K562 (cell line): Measurements from ENCODE around the gene FUT8.
"Not testable (repeated sequence)": the region's sequence is repeated elsewhere in the genome, so short reads cannot be mapped to it uniquely, and the experiment has no call there.

Source experiments
- ILK ChIP-seq: fragments of 450-650 bp; IDR thresholded peaks from 2 replicates; pipeline ENCODE4 v1.6.1; 2016; ENCODE audit warnings: missing genetic modification characterization, low read depth, mild to moderate bottlenecking, missing compliant biosample characterization, moderate library complexity, borderline replicate concordance
- MAFG ChIP-seq: fragments of 450-650 bp; conservative IDR thresholded peaks from 2 replicates; pipeline ENCODE4 v1.6.1; 2016; ENCODE audit warnings: missing genetic modification characterization, missing compliant biosample characterization
- POLR2AphosphoS5 ChIP-seq: IDR thresholded peaks from 2 replicates; pipeline ENCODE4 v1.6.1; 2011; ENCODE audit warnings: mild to moderate bottlenecking, low read depth, low read length, moderate library complexity; ENCODE audit not compliant: control insufficient read depth, insufficient read depth
- RAD21 ChIP-seq, 2 experiments: fragments of 250-450 bp in 1 of 2; fragments of 450-650 bp in 1 of 2; sonication (Bioruptor Pico) in 1 of 2; formaldehyde crosslinking in 1 of 2; IDR thresholded peaks in 1 of 2; conservative IDR thresholded peaks in 1 of 2; 2 replicates each; pipeline versions ENCODE4 v1.4.0 to v1.8.0; 2020 to 2022; ENCODE audit warnings: mild to moderate bottlenecking in 2 of 2, moderate library complexity in 1 of 2

GRCh38 chr14:65633666-65634065 lies 221.1 kb downstream of the FUT8 start:
- TF ChIP-seq RAD21 (CRISPR knock-in tag; conservative IDR thresholded peaks at IDR 0.05 in 1 of 2, IDR thresholded peaks at IDR 0.05 in 1 of 2); ILK (tag); POLR2AphosphoS5; MAFG (tag): not testable (repeated sequence)
